RWPE1 (cell line): ENCODE measurements around the gene LY6G6D.

Experiments used
- CTCF ChIA-PET: fragments of 350-600 bp; sonication (Branson Sonifier 250); formaldehyde crosslinking; extraction: SDS; loops from one replicate; lab custom pipeline; 2021; lab: Yijun Ruan, JAX
- POLR2A ChIA-PET: fragments of 400-600 bp; formaldehyde crosslinking; extraction: SDS; loops from one replicate; lab custom pipeline; 2020; ENCODE audit warnings: antibody characterized with exemption; ENCODE audit not compliant: low non-redundant PET; lab: Yijun Ruan, JAX
- DNase-seq: peaks from one replicate; pipeline ENCODE4 v3.0.0; 2012; ENCODE audit warnings: low spot score
- H3K27ac ChIP-seq: fragments of 450-650 bp; 2 replicates; pipeline ENCODE4 v1.5.1; 2017
- TF ChIP-seq, protein P1 (sequence below): fragments of 450-650 bp; conservative IDR thresholded peaks from 2 replicates; pipeline ENCODE4 v1.5.1; 2017; ENCODE audit warnings: low read depth, mild to moderate bottlenecking

The LY6G6D gene

GRCh38 chr6:31713465-31713864 lies 1.7 kb upstream of the LY6G6D start:
- POLR2A ChIA-PET = interaction anchor here (0.6 kb wide), 1 partner anchor 32 kb away, joined by 3 read pairs; no protein-coding TSS in a partner anchor
- TF ChIP-seq, protein P1, sequence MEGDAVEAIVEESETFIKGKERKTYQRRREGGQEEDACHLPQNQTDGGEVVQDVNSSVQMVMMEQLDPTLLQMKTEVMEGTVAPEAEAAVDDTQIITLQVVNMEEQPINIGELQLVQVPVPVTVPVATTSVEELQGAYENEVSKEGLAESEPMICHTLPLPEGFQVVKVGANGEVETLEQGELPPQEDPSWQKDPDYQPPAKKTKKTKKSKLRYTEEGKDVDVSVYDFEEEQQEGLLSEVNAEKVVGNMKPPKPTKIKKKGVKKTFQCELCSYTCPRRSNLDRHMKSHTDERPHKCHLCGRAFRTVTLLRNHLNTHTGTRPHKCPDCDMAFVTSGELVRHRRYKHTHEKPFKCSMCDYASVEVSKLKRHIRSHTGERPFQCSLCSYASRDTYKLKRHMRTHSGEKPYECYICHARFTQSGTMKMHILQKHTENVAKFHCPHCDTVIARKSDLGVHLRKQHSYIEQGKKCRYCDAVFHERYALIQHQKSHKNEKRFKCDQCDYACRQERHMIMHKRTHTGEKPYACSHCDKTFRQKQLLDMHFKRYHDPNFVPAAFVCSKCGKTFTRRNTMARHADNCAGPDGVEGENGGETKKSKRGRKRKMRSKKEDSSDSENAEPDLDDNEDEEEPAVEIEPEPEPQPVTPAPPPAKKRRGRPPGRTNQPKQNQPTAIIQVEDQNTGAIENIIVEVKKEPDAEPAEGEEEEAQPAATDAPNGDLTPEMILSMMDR = no peak
- CTCF ChIA-PET = no interaction called here
- no peak for DNase-seq
- no peak overlapping the region for H3K27ac ChIP-seq

DNA sequence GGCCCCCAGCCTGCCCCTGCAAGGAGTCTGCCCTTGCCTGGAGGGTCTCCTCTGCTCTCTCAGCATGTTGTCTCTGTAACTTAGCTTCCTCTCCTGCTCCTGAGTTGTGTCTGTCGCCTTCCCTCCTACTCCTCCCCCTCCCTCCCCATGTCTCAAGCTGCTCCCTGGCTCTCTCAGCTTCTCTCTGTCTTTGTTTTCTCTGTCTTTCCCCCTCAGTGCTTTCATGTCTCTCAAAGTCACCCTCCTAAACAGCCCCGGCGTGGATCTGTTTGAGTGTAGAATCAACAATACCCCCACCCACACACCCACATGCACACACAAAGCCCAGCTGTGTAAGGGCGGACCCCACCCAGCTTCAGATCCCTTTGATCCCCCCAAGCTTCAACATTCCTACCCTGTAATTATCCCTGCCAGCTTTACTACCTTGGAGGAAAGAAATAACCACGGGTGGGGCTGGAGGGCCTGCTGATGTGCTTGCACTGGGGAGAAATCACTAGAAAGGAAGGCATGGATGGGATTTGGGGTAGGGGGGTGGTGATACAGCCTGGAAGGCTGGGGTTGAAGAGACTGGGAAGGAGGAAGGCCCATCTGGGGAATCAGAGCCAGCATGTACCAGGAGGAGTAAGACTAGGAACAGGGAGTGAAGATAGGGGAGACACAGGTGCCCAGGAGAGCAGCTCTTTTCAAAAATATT lies 1.0 kb upstream of the LY6G6D start:
- TF ChIP-seq, protein P1 = no peak
- POLR2A ChIA-PET = no interaction called here
- no peak overlapping the region for H3K27ac ChIP-seq
- DNase-seq = no peak
- CTCF ChIA-PET = interaction anchor here (0.6 kb wide), 1 partner anchor 83 kb away, joined by 3 read pairs; no protein-coding TSS in a partner anchor

GRCh38 chr6:31717499-31718222 lies 2.5 kb downstream of the LY6G6D start:
- ChIA-PET POLR2A (no interaction called here), CTCF (interaction anchor here (0.6 kb wide), 4 partner anchors 12 to 219 kb away, joined by 3 to 4 read pairs (median 3); no protein-coding TSS in a partner anchor)
- no peak overlapping the region for H3K27ac ChIP-seq
- TF ChIP-seq, protein P1 = 0 out of 2 replicates have a peak, but pooled peaks have one; percentile 15
- DNase-seq = no peak

DNA sequence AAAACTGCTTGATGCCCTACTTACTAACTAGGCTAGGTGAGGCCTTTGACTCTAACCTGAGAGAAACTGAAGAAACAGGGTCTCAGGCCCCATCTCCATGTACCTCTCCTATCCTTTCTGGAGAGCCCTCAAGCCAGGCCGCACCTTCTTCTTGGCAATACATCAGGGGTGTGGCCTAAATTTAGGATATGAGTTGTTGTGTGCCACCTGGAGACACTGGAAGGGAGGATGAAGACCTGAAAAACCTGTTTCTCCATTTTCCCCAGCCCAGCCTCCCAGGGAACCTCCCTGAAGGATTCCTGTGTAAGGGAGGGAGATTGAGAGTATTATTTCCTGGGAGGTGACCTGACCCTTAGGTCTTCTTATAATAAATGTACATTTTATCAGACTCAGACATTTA lies 3.1 kb downstream of the LY6G6D start:
- DNase-seq = peak; percentile 95
- no peak overlapping the region for H3K27ac ChIP-seq
- ChIA-PET CTCF (no interaction called here), POLR2A (no interaction called here)
- TF ChIP-seq, protein P1 = no peak

DNA sequence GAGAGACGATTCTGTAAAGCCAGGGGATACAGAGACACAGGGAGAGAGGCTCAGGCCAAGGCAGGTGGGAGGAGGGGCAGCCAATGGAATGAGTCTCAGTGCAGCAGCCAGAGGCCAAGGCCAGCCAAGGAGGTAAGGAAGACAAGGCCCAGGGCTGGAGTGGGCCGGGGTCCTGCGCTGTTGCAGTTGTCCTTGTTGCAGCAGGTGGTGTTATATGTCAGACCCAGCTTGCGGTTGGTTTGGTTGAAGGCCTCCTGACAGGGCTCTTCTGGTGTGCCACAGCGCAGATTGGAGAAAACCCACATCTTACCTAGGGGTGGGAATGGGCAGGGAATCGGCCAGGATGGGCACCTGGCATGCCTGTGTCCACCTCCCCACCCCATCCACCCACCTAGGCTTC lies 3.9 kb downstream of the LY6G6D start:
- H3K27ac ChIP-seq = no peak overlapping the region
- CTCF ChIA-PET = no interaction called here
- TF ChIP-seq, protein P1 = no peak
- DNase-seq = no peak
- POLR2A ChIA-PET = no interaction called here

- ChIA-PET CTCF (interaction anchor here (0.5 kb wide), 1 partner anchor 21 kb away, joined by 4 read pairs; no protein-coding TSS in a partner anchor), POLR2A (no interaction called here)
- no peak overlapping the region for H3K27ac ChIP-seq
- TF ChIP-seq, protein P1 = no peak
- DNase-seq = peak; percentile 63
These were observed 5.1 kb downstream of the LY6G6D start for GRCh38 chr6:31720196-31720770.
